ENCODE data around the gene AP5Z1. TPM values are rescaled to one million over a fixed set of nuclear protein-coding genes. Genes with fewer than 3 reads are reported as not detected.

AP5Z1 gene
- total RNA-seq, 1 donor from 2014 or later, result 59.7 TPM

DNA sequence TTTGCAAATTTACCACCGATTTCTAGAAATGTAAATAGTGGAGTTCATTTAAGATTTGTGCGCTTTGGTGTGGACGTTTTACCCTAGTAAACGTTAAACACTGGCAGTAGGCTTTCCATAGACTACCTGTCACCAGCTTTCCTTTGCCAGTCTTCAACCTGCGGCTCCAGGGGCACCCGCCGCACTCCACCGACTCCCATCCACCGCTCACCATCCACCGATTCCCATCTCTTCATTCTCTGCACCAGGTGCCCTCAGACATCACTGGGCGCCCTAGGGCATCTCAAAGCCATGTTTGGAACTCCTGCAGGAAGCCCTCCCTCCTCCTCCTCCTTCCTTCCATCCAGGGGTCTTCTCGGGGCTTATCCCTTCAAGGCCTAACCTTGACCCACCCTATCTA is 1.4 kb upstream of the AP5Z1 start:
- Mint-ChIP-seq H3K27ac (ENCODE audit: unreplicated experiment) (peak overlapping the region; percentile 99), H3K4me1 (ENCODE audit: low read depth) (peaks cover 55% of the 10 kb centered on the region), H3K27me3 (ENCODE audit: low read depth) (no peaks in the 10 kb centered on the region), H3K9me3 (ENCODE audit: low read depth) (no peaks in the 10 kb centered on the region), H3K36me3 (ENCODE audit: low read depth) (peaks cover 5% of the 10 kb centered on the region), H3K4me3 (ENCODE audit: unreplicated experiment) (peak overlapping the region; percentile 98)
- no peak for DNase-seq (ENCODE audit: low spot score)
- TF ChIP-seq CTCF (IDR thresholded peaks at IDR 0.05), result no peak

DNA sequence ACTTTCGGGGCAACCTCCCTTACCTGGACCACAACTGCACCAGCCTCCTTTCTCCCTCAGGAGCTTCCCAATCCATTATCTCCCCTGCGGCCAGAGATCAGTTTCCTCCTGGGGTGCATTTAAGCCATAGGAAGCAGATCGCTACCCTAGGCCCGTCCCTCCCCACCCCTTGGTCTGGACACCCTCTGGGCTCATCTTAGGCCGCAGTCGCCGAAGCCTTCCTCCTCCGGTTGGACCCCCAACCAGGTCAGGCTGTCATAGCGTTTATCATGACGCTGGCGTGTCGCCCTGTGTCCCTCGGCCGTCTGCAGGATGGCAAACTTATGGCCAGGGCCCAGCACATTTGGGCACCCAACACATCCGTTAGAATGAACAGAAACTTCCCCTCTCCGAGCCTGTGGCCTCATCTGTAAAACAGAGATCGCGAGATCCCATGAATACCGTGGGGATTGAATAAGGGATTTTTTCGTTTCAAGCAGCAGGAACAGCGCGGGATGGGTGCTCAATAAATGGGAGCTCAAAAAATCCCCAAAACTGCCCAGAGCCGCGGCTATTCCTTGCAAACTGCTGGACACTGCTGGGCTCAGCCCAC is 669 bp upstream of the AP5Z1 start:
- Mint-ChIP-seq H3K36me3 (ENCODE audit: low read depth) (peaks cover 5% of the 10 kb centered on the region), H3K4me1 (ENCODE audit: low read depth) (peaks cover 47% of the 10 kb centered on the region), H3K4me3 (ENCODE audit: unreplicated experiment) (peak overlapping the region; percentile 98), H3K27ac (ENCODE audit: unreplicated experiment) (peak overlapping the region; percentile 99), H3K27me3 (ENCODE audit: low read depth) (no peaks in the 10 kb centered on the region), H3K9me3 (ENCODE audit: low read depth) (no peaks in the 10 kb centered on the region)
- no peak for DNase-seq (ENCODE audit: low spot score)
- TF ChIP-seq CTCF (IDR thresholded peaks at IDR 0.05), result no peak

GRCh38 chr7:4775848-4776623 is 613 bp downstream of the AP5Z1 start:
- TF ChIP-seq CTCF (IDR thresholded peaks at IDR 0.05), result no peak
- Mint-ChIP-seq H3K27ac (ENCODE audit: unreplicated experiment) (peak overlapping the region; percentile 99), H3K27me3 (ENCODE audit: low read depth) (no peaks in the 10 kb centered on the region), H3K4me1 (ENCODE audit: low read depth) (peaks cover 40% of the 10 kb centered on the region), H3K4me3 (ENCODE audit: unreplicated experiment) (peak overlapping the region; percentile 98), H3K9me3 (ENCODE audit: low read depth) (no peaks in the 10 kb centered on the region), H3K36me3 (ENCODE audit: low read depth) (peaks cover 5% of the 10 kb centered on the region)
- DNase-seq (ENCODE audit: low spot score), result no peak

DNA sequence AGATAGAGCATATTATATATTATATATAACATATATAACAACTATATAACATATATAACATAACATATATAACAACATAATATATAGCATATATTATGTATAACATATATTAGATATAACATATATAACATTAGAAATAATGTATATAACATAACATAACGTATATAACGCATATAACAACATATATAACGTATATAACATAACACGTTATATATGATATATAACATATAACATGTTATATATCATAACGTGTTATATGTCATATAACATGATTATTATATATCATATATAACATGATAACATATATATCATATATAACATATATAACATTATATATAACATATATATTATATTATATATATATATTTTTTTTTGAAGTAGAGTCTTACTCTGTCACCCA is 3.7 kb downstream of the AP5Z1 start:
- peaks cover 33% of the 10 kb centered on the region for H3K4me1 Mint-ChIP-seq (ENCODE audit: low read depth)
- no peak overlapping the region for H3K27ac Mint-ChIP-seq (ENCODE audit: unreplicated experiment)
- no peak overlapping the region for H3K4me3 Mint-ChIP-seq (ENCODE audit: unreplicated experiment)
- TF ChIP-seq CTCF (IDR thresholded peaks at IDR 0.05), result no peak
- no peaks in the 10 kb centered on the region for H3K27me3 Mint-ChIP-seq (ENCODE audit: low read depth)
- DNase-seq (ENCODE audit: low spot score), result no peak
- no peaks in the 10 kb centered on the region for H3K9me3 Mint-ChIP-seq (ENCODE audit: low read depth)
- H3K36me3 Mint-ChIP-seq (ENCODE audit: low read depth), result peaks cover 14% of the 10 kb centered on the region

DNA sequence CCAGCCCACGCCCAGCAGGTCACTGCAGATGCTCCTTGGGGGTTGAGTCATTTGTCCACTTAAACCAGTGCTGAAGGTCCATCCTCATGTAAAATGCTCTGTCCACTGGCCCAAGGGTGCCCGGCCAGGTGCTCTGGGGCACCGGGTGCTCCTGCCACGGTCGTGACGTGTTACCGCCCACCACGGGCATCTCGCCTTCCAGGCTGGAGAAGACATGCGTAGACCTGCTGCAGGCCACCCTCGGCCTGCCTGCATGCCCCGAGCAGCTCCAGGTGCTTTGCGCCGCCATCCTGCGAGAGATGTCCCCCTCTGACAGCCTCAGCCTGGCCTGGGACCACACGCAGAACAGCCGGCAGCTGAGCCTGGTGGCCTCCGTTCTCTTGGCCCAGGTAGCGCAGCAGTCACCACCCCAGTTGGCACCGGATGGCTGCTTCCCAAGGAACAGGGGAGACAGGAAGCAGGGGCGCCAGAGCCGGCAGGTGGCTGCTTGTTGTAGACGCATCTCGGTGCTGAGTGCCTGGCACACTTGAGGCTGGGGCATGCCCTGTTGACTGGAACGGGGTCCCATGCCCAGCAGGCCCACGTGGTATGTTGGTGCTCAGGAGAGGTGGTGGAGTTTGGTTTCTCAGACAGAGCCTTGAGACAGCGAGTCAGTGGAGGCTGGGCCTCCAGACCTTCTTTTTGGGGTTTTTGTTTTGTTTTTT is 6.1 kb downstream of the AP5Z1 start:
- Mint-ChIP-seq H3K4me1 (ENCODE audit: low read depth) (peaks cover 17% of the 10 kb centered on the region), H3K27ac (ENCODE audit: unreplicated experiment) (no peak overlapping the region), H3K9me3 (ENCODE audit: low read depth) (no peaks in the 10 kb centered on the region), H3K4me3 (ENCODE audit: unreplicated experiment) (no peak overlapping the region), H3K36me3 (ENCODE audit: low read depth) (peaks cover 13% of the 10 kb centered on the region), H3K27me3 (ENCODE audit: low read depth) (no peaks in the 10 kb centered on the region)
- no peak for DNase-seq (ENCODE audit: low spot score)
- no peak for TF ChIP-seq CTCF (IDR thresholded peaks at IDR 0.05)
